HEK293 (cell line): ENCODE data around the gene UBAP2L.

Experiments
- GLI2 ChIP-seq: fragments of 450-650 bp; formaldehyde crosslinking; IDR thresholded peaks from 2 replicates; pipeline ENCODE4; 2017; ENCODE audit warnings: missing biosample characterization, missing genetic modification characterization, low read depth, borderline replicate concordance
- GLI4 ChIP-seq: fragments of 450-650 bp; formaldehyde crosslinking; IDR thresholded peaks from 2 replicates; pipeline ENCODE4 v1.5.1; 2016; ENCODE audit warnings: missing biosample characterization, missing genetic modification characterization
- MEIS1 ChIP-seq: sonication (generic); formaldehyde crosslinking; IDR thresholded peaks from 2 replicates; pipeline ENCODE4 v1.8.1; 2022; ENCODE audit warnings: missing genetic modification reagents, mild to moderate bottlenecking, borderline replicate concordance
- OVOL3 ChIP-seq: fragments of 450-650 bp; formaldehyde crosslinking; IDR thresholded peaks from 2 replicates; pipeline ENCODE4 v1.5.1; 2016; ENCODE audit warnings: missing biosample characterization, missing genetic modification characterization
- SCRT1 ChIP-seq: fragments of 450-650 bp; formaldehyde crosslinking; IDR thresholded peaks from 2 replicates; pipeline ENCODE4 v1.5.1; 2016; ENCODE audit warnings: missing biosample characterization, missing genetic modification characterization, borderline replicate concordance
- SP7 ChIP-seq: fragments of 450-650 bp; formaldehyde crosslinking; IDR thresholded peaks from 2 replicates; pipeline ENCODE4 v1.5.1; 2016; ENCODE audit warnings: missing biosample characterization, missing genetic modification characterization
- WT1 ChIP-seq: fragments of 450-650 bp; formaldehyde crosslinking; IDR thresholded peaks from 2 replicates; pipeline ENCODE4 v1.5.1; 2016; ENCODE audit warnings: missing biosample characterization, missing genetic modification characterization
- YY1 ChIP-seq: fragments of 450-650 bp; formaldehyde crosslinking; IDR thresholded peaks from 2 replicates; pipeline ENCODE4 v1.5.1; 2018; ENCODE audit warnings: missing biosample characterization, missing genetic modification characterization
- ZBTB17 ChIP-seq: fragments of 450-650 bp; formaldehyde crosslinking; IDR thresholded peaks from 2 replicates; pipeline ENCODE4 v1.5.1; 2016; ENCODE audit warnings: missing biosample characterization, missing genetic modification characterization
- ZBTB20 ChIP-seq: fragments of 450-650 bp; formaldehyde crosslinking; IDR thresholded peaks from 2 replicates; pipeline ENCODE4 v1.5.1; 2016; ENCODE audit warnings: missing biosample characterization, missing genetic modification characterization
- ZBTB26 ChIP-seq: fragments of 450-650 bp; formaldehyde crosslinking; optimal IDR thresholded peaks from 2 replicates; pipeline ENCODE3; 2016; ENCODE audit warnings: missing biosample characterization, mild to moderate bottlenecking, missing genetic modification characterization
- ZBTB49 ChIP-seq: fragments of 450-650 bp; formaldehyde crosslinking; IDR thresholded peaks from 2 replicates; pipeline ENCODE4 v1.5.1; 2016; ENCODE audit warnings: missing biosample characterization, missing genetic modification characterization, low read depth
- ZIC2 ChIP-seq: fragments of 450-650 bp; formaldehyde crosslinking; IDR thresholded peaks from 2 replicates; pipeline ENCODE4 v1.5.1; 2016; ENCODE audit warnings: missing biosample characterization, missing genetic modification characterization
- ZNF133 ChIP-seq: fragments of 450-650 bp; formaldehyde crosslinking; IDR thresholded peaks from 2 replicates; pipeline ENCODE4 v1.5.1; 2016; ENCODE audit warnings: missing biosample characterization, missing genetic modification characterization
- ZNF138 ChIP-seq: fragments of 450-650 bp; formaldehyde crosslinking; IDR thresholded peaks from 2 replicates; pipeline ENCODE4 v1.5.1; 2016; ENCODE audit warnings: missing biosample characterization, missing genetic modification characterization, borderline replicate concordance
- ZNF140 ChIP-seq: fragments of 450-650 bp; formaldehyde crosslinking; IDR thresholded peaks from 2 replicates; pipeline ENCODE4 v1.5.1; 2016; ENCODE audit warnings: missing biosample characterization, missing genetic modification characterization
- ZNF184 ChIP-seq: fragments of 450-650 bp; IDR thresholded peaks from 2 replicates; pipeline ENCODE4 v1.5.1; 2018; ENCODE audit warnings: missing biosample characterization, mild to moderate bottlenecking, missing genetic modification characterization
- ZNF23 ChIP-seq: fragments of 450-650 bp; formaldehyde crosslinking; IDR thresholded peaks from 2 replicates; pipeline ENCODE4 v1.5.1; 2016; ENCODE audit warnings: missing biosample characterization, missing genetic modification characterization, borderline replicate concordance
- ZNF341 ChIP-seq: fragments of 450-650 bp; formaldehyde crosslinking; IDR thresholded peaks from 2 replicates; pipeline ENCODE4; 2016; ENCODE audit warnings: low read depth, missing biosample characterization, missing genetic modification characterization
- ZNF362 ChIP-seq: fragments of 450-650 bp; formaldehyde crosslinking; IDR thresholded peaks from 2 replicates; pipeline ENCODE4 v1.5.1; 2016; ENCODE audit warnings: missing biosample characterization, missing genetic modification characterization
- ZNF426 ChIP-seq: fragments of 450-650 bp; formaldehyde crosslinking; IDR thresholded peaks from 2 replicates; pipeline ENCODE4 v1.5.1; 2017; ENCODE audit warnings: missing biosample characterization, missing genetic modification characterization, mild to moderate bottlenecking, inconsistent platforms, moderate library complexity
- ZNF548 ChIP-seq: fragments of 450-650 bp; formaldehyde crosslinking; IDR thresholded peaks from 2 replicates; pipeline ENCODE4 v1.5.1; 2016; ENCODE audit warnings: missing biosample characterization, missing genetic modification characterization
- ZNF555 ChIP-seq: fragments of 450-650 bp; formaldehyde crosslinking; conservative IDR thresholded peaks from 2 replicates; pipeline ENCODE4 v1.5.1; 2017; ENCODE audit warnings: missing biosample characterization, mild to moderate bottlenecking, missing genetic modification characterization, inconsistent platforms
- ZNF585B ChIP-seq: fragments of 450-650 bp; formaldehyde crosslinking; IDR thresholded peaks from 2 replicates; pipeline ENCODE4 v1.5.1; 2016; ENCODE audit warnings: missing biosample characterization, missing genetic modification characterization
- ZNF626 ChIP-seq: fragments of 450-650 bp; sonication (Bioruptor Pico); formaldehyde crosslinking; IDR thresholded peaks from 2 replicates; pipeline ENCODE4 v1.5.1; 2018; ENCODE audit warnings: missing biosample characterization, missing genetic modification characterization, inconsistent platforms
- ZNF660 ChIP-seq: fragments of 450-650 bp; IDR thresholded peaks from 2 replicates; pipeline ENCODE4 v1.5.1; 2018; ENCODE audit warnings: missing biosample characterization, mild to moderate bottlenecking, missing genetic modification characterization
- ZNF701 ChIP-seq: fragments of 450-650 bp; formaldehyde crosslinking; IDR thresholded peaks from 2 replicates; pipeline ENCODE4 v1.5.1; 2016; ENCODE audit warnings: missing biosample characterization, missing genetic modification characterization
- ZNF707 ChIP-seq: fragments of 450-650 bp; formaldehyde crosslinking; IDR thresholded peaks from 2 replicates; pipeline ENCODE4 v1.5.1; 2016; ENCODE audit warnings: missing biosample characterization, missing genetic modification characterization
- ZNF785 ChIP-seq: fragments of 450-650 bp; formaldehyde crosslinking; IDR thresholded peaks from 2 replicates; pipeline ENCODE4 v1.5.1; 2016; ENCODE audit warnings: missing biosample characterization, missing genetic modification characterization
- ZNF837 ChIP-seq: fragments of 450-650 bp; formaldehyde crosslinking; IDR thresholded peaks from 2 replicates; pipeline ENCODE4 v1.5.1; 2016; ENCODE audit warnings: missing biosample characterization, missing genetic modification characterization
- TF ChIP-seq, protein P1 (sequence below): fragments of 450-650 bp; IDR thresholded peaks from 2 replicates; pipeline ENCODE4 v1.5.1; 2018; ENCODE audit warnings: missing biosample characterization, mild to moderate bottlenecking, missing genetic modification characterization
- TF ChIP-seq, protein P2 (sequence below): fragments of 450-650 bp; formaldehyde crosslinking; IDR thresholded peaks from 2 replicates; pipeline ENCODE4 v1.5.1; 2017; ENCODE audit warnings: missing biosample characterization, missing genetic modification characterization

The UBAP2L gene

DNA sequence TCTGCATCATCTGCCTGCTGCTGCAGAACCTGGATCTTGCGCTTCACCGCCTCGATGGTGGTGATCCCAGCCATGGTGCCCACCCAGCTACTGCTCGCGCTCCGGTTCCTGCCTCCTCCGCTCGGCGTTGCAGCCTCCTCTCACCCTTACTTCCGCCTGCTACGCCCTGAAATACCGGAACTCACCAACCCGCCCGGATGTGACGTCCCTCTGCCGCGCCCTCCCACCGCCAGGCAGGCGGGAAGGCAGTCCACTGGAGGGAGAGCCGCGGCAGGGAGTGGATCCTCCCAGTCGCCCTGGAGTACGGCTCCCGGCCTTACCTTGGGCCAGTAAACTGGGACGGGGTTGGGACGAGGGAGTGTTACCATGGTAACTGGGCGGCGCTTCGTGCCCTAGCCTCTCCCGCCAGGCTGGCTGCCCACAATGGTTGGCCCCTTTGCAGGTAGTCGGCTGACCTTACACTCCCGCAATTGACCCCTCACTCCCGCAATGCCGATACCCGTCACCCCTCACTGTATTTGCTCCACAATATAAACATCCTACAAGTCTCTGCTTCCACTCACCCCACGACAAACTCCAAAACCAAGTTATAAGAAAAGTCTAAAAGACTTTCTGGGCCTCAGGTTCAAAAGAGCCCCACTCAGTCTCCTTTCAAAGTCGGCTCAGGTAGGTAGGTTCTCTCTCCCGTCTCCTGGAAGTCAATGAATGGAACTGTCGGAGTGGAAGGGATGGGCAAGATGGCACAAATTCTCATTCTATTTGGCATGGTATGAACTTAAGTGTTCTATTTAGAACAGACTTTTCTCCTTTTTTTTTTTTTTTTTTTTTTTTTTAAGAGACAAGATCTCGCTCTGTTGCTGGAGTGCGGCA is 37.5 kb upstream of the UBAP2L start (continued):
- TF ChIP-seq ZNF837 (tag by site-specific recombination) = no peak
- no peak for TF ChIP-seq ZNF23 (tag by site-specific recombination)
- no peak for TF ChIP-seq ZNF626 (tag by site-specific recombination)
- no peak for TF ChIP-seq ZNF140 (tag by site-specific recombination)
- TF ChIP-seq ZNF707 (tag by site-specific recombination) = no peak
- no peak for TF ChIP-seq YY1
- TF ChIP-seq SCRT1 (tag by site-specific recombination) = no peak
- TF ChIP-seq ZNF785 (tag by site-specific recombination) = no peak
- TF ChIP-seq ZNF555 (tag by site-specific recombination) = no peak
- no peak for TF ChIP-seq MEIS1 (CRISPR knock-in tag)
- TF ChIP-seq OVOL3 (tag by site-specific recombination) = no peak
- TF ChIP-seq, protein P1, sequence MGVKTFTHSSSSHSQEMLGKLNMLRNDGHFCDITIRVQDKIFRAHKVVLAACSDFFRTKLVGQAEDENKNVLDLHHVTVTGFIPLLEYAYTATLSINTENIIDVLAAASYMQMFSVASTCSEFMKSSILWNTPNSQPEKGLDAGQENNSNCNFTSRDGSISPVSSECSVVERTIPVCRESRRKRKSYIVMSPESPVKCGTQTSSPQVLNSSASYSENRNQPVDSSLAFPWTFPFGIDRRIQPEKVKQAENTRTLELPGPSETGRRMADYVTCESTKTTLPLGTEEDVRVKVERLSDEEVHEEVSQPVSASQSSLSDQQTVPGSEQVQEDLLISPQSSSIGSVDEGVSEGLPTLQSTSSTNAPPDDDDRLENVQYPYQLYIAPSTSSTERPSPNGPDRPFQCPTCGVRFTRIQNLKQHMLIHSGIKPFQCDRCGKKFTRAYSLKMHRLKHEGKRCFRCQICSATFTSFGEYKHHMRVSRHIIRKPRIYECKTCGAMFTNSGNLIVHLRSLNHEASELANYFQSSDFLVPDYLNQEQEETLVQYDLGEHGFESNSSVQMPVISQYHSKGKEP (tag by site-specific recombination) = no peak
- TF ChIP-seq ZBTB26 (tag by site-specific recombination) = peak; percentile 48
- no peak for TF ChIP-seq GLI2 (tag by site-specific recombination)
- TF ChIP-seq ZNF362 (tag by site-specific recombination) = peak; percentile 91
- TF ChIP-seq WT1 (tag by site-specific recombination) = peak; percentile 99
- TF ChIP-seq ZNF426 = no peak
- TF ChIP-seq ZNF548 (tag by site-specific recombination) = no peak
- TF ChIP-seq ZNF138 (tag by site-specific recombination) = no peak
- TF ChIP-seq ZBTB20 (tag by site-specific recombination) = peak; percentile 96; the same call in 1 of the 2 replicates
- TF ChIP-seq ZNF585B (tag by site-specific recombination) = no peak
- TF ChIP-seq, protein P2, sequence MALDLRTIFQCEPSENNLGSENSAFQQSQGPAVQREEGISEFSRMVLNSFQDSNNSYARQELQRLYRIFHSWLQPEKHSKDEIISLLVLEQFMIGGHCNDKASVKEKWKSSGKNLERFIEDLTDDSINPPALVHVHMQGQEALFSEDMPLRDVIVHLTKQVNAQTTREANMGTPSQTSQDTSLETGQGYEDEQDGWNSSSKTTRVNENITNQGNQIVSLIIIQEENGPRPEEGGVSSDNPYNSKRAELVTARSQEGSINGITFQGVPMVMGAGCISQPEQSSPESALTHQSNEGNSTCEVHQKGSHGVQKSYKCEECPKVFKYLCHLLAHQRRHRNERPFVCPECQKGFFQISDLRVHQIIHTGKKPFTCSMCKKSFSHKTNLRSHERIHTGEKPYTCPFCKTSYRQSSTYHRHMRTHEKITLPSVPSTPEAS = no peak
- peak; percentile 83 for TF ChIP-seq SP7 (tag by site-specific recombination)
- TF ChIP-seq ZNF341 (tag by site-specific recombination) = peak; percentile 96
- no peak for TF ChIP-seq ZBTB49 (tag by site-specific recombination)
- TF ChIP-seq ZNF701 (tag by site-specific recombination) = no peak
- no peak for TF ChIP-seq ZNF660
- no peak for TF ChIP-seq GLI4 (tag by site-specific recombination)
- peak; percentile 88 for TF ChIP-seq ZIC2 (tag by site-specific recombination)
- no peak for TF ChIP-seq ZNF133 (tag by site-specific recombination)
- TF ChIP-seq ZNF184 (tag by site-specific recombination) = no peak
- TF ChIP-seq ZBTB17 (tag by site-specific recombination) = peak; percentile 99
